ENCODE measurements around the gene NDUFB10.

Gene NDUFB10

DNA sequence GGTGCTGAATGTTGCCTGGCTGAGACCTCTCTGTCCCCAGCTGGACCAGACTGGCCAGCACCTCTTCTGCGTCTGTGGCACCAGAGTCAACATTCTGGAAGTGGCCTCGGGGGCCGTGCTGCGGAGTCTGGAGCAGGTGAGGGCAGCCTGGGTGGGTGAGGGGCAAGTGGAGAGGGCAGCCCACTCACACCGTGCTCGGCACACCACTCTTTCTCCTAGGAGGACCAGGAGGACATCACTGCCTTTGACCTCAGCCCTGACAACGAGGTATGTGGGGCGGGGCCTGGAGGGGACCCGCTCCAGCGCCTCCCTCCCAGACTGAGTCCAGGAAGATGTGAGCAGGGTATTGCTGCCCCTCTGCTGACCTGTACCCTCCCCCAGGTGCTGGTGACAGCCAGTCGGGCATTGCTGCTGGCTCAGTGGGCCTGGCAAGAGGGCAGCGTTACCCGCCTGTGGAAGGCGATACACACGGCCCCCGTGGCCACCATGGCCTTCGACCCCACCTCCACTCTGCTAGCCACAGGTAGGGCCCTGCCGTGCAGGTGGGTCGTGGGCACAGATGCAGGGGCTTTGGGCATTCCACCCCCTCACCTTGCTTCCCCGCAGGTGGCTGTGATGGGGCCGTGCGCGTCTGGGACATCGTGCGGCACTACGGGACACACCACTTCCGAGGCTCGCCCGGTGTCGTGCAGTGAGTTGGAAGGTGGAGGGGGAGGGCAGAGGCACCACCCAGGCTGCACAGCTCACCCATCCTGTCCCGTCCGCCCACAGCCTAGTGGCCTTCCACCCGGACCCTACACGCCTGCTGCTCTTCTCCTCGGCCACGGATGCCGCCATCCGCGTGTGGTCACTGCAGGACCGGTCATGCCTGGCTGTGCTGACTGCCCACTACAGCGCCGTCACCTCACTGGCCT lies 15.1 kb downstream of the NDUFB10 start:
- H3K27ac ChIP-seq = no peak overlapping the region
- no peak overlapping the region for H3K4me3 ChIP-seq
- intact Hi-C loops (cut with DNase I; ENCODE audit: low total_unique reads) = loop anchor here (5.0 kb wide), 1 partner anchor 362 kb away; the partner anchor contains the start of genes CRAMP1 and IFT140
- no peaks in the 10 kb centered on the region for H3K9me3 ChIP-seq
- DNase-seq = no peak
- peaks cover 0 to 41% (median 26%) of the 10 kb centered on the region in 4 donors for H3K4me1 ChIP-seq
- TF ChIP-seq, protein P1, sequence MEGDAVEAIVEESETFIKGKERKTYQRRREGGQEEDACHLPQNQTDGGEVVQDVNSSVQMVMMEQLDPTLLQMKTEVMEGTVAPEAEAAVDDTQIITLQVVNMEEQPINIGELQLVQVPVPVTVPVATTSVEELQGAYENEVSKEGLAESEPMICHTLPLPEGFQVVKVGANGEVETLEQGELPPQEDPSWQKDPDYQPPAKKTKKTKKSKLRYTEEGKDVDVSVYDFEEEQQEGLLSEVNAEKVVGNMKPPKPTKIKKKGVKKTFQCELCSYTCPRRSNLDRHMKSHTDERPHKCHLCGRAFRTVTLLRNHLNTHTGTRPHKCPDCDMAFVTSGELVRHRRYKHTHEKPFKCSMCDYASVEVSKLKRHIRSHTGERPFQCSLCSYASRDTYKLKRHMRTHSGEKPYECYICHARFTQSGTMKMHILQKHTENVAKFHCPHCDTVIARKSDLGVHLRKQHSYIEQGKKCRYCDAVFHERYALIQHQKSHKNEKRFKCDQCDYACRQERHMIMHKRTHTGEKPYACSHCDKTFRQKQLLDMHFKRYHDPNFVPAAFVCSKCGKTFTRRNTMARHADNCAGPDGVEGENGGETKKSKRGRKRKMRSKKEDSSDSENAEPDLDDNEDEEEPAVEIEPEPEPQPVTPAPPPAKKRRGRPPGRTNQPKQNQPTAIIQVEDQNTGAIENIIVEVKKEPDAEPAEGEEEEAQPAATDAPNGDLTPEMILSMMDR (IDR thresholded peaks at IDR 0.05) = no peak
- H3K36me3 ChIP-seq = peaks cover 50 to 55% (median 52%) of the 10 kb centered on the region in 3 donors
- H3K27me3 ChIP-seq = peaks cover 0 to 60% of the 10 kb centered on the region in 2 donors

DNA sequence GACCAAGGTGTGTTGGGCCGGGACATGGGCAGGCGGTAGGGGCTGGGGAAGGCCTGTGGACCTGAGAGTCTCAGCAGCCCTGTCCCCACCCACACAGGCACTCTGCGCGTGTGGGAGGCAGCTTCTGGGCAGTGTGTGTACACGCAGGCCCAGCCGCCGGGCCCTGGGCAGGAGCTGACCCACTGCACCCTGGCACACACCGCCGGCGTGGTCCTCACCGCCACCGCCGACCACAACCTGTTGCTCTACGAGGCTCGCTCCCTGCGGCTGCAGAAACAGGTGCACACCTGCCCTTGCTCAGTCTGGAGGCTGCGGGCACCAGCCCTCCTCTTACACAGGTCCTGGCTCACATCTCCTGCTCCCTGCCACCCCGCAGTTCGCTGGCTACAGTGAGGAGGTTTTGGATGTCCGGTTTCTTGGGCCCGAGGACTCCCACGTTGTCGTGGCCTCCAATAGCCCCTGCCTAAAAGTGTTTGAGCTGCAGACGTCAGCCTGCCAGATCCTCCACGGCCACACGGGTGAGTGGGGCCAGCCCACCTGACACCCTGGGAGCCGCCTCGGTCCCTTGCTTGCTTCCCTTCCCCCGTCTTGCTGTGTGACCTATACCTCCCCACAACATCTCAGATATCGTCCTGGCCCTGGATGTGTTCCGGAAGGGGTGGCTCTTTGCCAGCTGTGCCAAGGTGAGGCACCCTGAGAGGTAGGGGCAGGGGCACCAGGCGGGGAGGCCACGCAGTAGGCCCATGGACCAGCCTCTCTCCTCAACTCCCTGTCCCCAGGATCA lies 16.3 kb downstream of the NDUFB10 start:
- peaks cover 0 to 49% (median 31%) of the 10 kb centered on the region in 4 donors for H3K4me1 ChIP-seq
- H3K27me3 ChIP-seq = peaks cover 0 to 72% of the 10 kb centered on the region in 2 donors
- no peaks in the 10 kb centered on the region for H3K9me3 ChIP-seq
- intact Hi-C loops (cut with DNase I; ENCODE audit: low total_unique reads) = no loop called here
- H3K36me3 ChIP-seq = peaks cover 50 to 55% (median 52%) of the 10 kb centered on the region in 3 donors
- no peak for DNase-seq
- H3K27ac ChIP-seq = no peak overlapping the region
- no peak overlapping the region for H3K4me3 ChIP-seq
- TF ChIP-seq, protein P1 (IDR thresholded peaks at IDR 0.05) = no peak

DNA sequence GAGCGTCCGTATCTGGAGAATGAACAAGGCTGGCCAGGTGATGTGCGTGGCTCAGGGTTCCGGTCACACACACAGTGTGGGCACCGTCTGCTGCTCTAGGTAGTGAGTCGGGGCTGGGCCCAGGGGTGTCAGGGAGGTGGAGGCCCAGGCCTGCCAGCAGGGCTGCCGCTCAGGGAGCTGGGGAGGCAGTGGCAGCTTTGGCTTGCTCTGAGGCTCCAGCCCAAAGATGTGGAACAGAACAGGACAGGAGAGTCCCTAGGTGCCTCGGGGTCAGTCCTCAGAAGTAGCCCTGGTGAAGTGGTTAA lies 16.8 kb downstream of the NDUFB10 start:
- intact Hi-C loops (cut with DNase I; ENCODE audit: low total_unique reads) = no loop called here
- Histone ChIP-seq H3K4me3 (no peak overlapping the region), H3K27ac (no peak overlapping the region), H3K9me3 (no peaks in the 10 kb centered on the region), H3K27me3 (peaks cover 0 to 78% of the 10 kb centered on the region in 2 donors), H3K4me1 (peaks cover 0 to 49% (median 29%) of the 10 kb centered on the region in 4 donors), H3K36me3 (peaks cover 50 to 55% (median 52%) of the 10 kb centered on the region in 3 donors)
- TF ChIP-seq, protein P1 (IDR thresholded peaks at IDR 0.05) = no peak
- no peak for DNase-seq

DNA sequence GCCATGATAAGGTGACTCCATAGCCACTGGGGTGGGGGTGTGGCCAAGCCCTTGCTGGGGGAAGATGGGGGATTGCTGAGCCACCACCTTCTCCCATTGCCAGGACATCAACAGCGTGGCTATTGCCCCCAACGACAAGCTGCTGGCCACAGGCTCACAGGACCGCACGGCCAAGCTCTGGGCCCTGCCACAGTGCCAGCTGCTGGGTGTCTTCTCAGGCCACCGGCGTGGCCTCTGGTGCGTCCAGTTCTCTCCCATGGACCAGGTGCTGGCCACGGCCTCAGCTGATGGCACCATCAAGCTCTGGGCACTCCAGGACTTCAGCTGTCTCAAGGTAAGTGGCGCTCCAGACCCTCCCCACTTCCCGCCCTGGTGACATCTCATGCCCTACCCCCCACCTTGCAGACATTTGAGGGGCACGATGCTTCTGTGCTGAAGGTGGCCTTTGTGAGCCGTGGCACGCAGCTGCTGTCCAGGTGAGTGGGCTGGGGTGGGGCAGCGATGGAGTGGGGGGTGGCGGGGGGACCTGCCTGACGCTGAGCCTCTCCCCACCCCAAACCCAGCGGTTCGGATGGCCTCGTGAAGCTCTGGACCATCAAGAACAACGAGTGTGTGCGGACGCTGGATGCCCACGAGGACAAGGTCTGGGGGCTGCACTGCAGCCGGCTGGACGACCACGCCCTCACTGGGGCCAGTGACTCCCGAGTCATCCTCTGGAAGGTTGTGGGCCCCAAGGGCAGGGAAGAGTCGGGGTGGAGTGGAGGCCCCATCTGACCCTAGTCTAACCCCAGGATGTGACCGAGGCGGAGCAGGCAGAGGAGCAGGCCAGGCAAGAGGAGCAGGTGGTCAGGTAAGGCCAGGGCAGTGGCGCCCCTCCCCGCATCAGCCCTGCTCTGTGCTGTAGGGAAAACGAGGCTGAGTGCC lies 17.9 kb downstream of the NDUFB10 start:
- Histone ChIP-seq H3K36me3 (peaks cover 50 to 55% (median 52%) of the 10 kb centered on the region in 3 donors), H3K27ac (no peak overlapping the region), H3K9me3 (no peaks in the 10 kb centered on the region), H3K4me3 (no peak overlapping the region), H3K27me3 (peaks cover 0 to 85% of the 10 kb centered on the region in 2 donors), H3K4me1 (peaks cover 0 to 47% (median 27%) of the 10 kb centered on the region in 4 donors)
- DNase-seq = no peak
- intact Hi-C loops (cut with DNase I; ENCODE audit: low total_unique reads) = no loop called here
- TF ChIP-seq, protein P1 (IDR thresholded peaks at IDR 0.05) = no peak

DNA sequence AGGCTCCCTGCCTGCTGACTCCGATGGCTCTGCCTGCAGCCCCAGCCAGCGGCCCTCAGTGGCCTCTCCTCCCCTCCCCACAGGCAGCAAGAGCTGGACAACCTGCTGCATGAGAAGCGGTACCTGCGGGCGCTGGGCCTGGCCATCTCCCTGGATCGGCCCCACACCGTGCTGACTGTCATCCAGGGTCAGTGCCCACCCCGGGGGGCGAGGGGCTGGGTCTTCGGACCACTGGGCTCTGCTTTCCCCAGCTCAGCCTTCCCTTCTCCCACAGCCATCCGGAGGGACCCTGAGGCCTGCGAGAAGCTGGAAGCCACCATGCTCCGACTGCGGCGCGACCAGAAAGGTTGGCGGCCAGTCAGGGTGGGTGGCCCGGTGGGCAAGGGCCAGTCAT lies 18.5 kb downstream of the NDUFB10 start:
- TF ChIP-seq, protein P1 (IDR thresholded peaks at IDR 0.05) = no peak
- no peak overlapping the region for H3K4me3 ChIP-seq
- peaks cover 50 to 55% (median 52%) of the 10 kb centered on the region in 3 donors for H3K36me3 ChIP-seq
- H3K9me3 ChIP-seq = no peaks in the 10 kb centered on the region
- no peak overlapping the region for H3K27ac ChIP-seq
- DNase-seq = no peak
- peaks cover 0 to 85% of the 10 kb centered on the region in 2 donors for H3K27me3 ChIP-seq
- intact Hi-C loops (cut with DNase I; ENCODE audit: low total_unique reads) = no loop called here
- peaks cover 0 to 40% (median 20%) of the 10 kb centered on the region in 4 donors for H3K4me1 ChIP-seq

All from tibial artery (tissue), 4 donors.